ENCODE measurements around the gene RNF114. TPM values are rescaled to one million over a fixed set of nuclear protein-coding genes. Genes with fewer than 3 reads are reported as not detected.

Gene RNF114
- polyA plus RNA-seq, 1 donor from 2014 or later: 109 TPM

DNA sequence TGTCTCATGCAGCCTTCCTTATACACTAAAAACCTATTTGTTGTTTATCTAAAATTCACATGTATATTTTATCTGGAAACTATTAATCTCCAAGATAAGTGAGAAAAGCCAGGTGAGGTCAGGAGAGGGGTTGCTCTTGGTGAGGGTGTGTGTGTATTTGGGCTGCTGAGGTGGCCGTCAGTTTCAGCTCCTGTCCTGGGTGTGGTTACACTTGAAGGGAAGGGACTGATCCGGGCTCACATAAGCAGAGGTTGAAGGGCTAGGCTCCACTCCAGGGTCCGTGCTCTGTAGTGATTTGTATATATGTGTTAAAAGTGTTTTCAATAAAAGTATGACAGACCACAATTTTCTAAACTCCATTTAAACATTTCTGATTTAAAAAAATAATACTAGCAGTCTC, 33.0 kb downstream of the RNF114 start:
- H3K9me2 ChIP-seq (ENCODE audit: insufficient read depth, low read length): no peaks in the 10 kb centered on the region
- H3K27me3 ChIP-seq (ENCODE audit: insufficient read depth, low read depth, low read length): no peaks in the 10 kb centered on the region
- no peak overlapping the region for H3K4me3 ChIP-seq (ENCODE audit: low read length)
- no peak overlapping the region for H3K27ac ChIP-seq (ENCODE audit: low read length)
- no peaks in the 10 kb centered on the region for H3K79me2 ChIP-seq (replicated peaks; ENCODE audit: insufficient read depth, low read length)
- H3K4me2 ChIP-seq (ENCODE audit: low read length): no peak overlapping the region
- no peak overlapping the region for H3K9ac ChIP-seq (ENCODE audit: low read length)
- H2AFZ ChIP-seq (ENCODE audit: low read depth, low read length): no peak overlapping the region
- H3F3A ChIP-seq (ENCODE audit: insufficient read depth, low read length, poor library complexity, severe bottlenecking): no peaks in the 10 kb centered on the region
- no peaks in the 10 kb centered on the region for H3K9me3 ChIP-seq (ENCODE audit: low read length)
- no peaks in the 10 kb centered on the region for H4K20me1 ChIP-seq (ENCODE audit: insufficient read depth)
- TF ChIP-seq POLR2AphosphoS5 (IDR thresholded peaks at IDR 0.05) (no peak), TAF1 (IDR thresholded peaks at IDR 0.05; ENCODE audit: low read depth) (no peak), EZH2 (IDR thresholded peaks at IDR 0.05; ENCODE audit: borderline replicate concordance, insufficient read depth, low read length, poor library complexity, severe bottlenecking) (no peak), RAD21 (conservative IDR thresholded peaks at IDR 0.05) (no peak), MXI1 (conservative IDR thresholded peaks at IDR 0.05; ENCODE audit: poor library complexity, severe bottlenecking) (no peak), EP300 (conservative IDR thresholded peaks at IDR 0.05; ENCODE audit: poor library complexity, severe bottlenecking) (no peak), SMC3 (conservative IDR thresholded peaks at IDR 0.05; ENCODE audit: poor library complexity) (no peak)
- TF ChIP-seq, protein P1, sequence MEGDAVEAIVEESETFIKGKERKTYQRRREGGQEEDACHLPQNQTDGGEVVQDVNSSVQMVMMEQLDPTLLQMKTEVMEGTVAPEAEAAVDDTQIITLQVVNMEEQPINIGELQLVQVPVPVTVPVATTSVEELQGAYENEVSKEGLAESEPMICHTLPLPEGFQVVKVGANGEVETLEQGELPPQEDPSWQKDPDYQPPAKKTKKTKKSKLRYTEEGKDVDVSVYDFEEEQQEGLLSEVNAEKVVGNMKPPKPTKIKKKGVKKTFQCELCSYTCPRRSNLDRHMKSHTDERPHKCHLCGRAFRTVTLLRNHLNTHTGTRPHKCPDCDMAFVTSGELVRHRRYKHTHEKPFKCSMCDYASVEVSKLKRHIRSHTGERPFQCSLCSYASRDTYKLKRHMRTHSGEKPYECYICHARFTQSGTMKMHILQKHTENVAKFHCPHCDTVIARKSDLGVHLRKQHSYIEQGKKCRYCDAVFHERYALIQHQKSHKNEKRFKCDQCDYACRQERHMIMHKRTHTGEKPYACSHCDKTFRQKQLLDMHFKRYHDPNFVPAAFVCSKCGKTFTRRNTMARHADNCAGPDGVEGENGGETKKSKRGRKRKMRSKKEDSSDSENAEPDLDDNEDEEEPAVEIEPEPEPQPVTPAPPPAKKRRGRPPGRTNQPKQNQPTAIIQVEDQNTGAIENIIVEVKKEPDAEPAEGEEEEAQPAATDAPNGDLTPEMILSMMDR (IDR thresholded peaks at IDR 0.05; ENCODE audit: poor library complexity, severe bottlenecking): no peak
- TF ChIP-seq, protein P2, sequence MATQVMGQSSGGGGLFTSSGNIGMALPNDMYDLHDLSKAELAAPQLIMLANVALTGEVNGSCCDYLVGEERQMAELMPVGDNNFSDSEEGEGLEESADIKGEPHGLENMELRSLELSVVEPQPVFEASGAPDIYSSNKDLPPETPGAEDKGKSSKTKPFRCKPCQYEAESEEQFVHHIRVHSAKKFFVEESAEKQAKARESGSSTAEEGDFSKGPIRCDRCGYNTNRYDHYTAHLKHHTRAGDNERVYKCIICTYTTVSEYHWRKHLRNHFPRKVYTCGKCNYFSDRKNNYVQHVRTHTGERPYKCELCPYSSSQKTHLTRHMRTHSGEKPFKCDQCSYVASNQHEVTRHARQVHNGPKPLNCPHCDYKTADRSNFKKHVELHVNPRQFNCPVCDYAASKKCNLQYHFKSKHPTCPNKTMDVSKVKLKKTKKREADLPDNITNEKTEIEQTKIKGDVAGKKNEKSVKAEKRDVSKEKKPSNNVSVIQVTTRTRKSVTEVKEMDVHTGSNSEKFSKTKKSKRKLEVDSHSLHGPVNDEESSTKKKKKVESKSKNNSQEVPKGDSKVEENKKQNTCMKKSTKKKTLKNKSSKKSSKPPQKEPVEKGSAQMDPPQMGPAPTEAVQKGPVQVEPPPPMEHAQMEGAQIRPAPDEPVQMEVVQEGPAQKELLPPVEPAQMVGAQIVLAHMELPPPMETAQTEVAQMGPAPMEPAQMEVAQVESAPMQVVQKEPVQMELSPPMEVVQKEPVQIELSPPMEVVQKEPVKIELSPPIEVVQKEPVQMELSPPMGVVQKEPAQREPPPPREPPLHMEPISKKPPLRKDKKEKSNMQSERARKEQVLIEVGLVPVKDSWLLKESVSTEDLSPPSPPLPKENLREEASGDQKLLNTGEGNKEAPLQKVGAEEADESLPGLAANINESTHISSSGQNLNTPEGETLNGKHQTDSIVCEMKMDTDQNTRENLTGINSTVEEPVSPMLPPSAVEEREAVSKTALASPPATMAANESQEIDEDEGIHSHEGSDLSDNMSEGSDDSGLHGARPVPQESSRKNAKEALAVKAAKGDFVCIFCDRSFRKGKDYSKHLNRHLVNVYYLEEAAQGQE (IDR thresholded peaks at IDR 0.05; ENCODE audit: borderline replicate concordance): no peak
- H3K36me3 ChIP-seq (ENCODE audit: insufficient read depth, low read length): no peaks in the 10 kb centered on the region

DNA sequence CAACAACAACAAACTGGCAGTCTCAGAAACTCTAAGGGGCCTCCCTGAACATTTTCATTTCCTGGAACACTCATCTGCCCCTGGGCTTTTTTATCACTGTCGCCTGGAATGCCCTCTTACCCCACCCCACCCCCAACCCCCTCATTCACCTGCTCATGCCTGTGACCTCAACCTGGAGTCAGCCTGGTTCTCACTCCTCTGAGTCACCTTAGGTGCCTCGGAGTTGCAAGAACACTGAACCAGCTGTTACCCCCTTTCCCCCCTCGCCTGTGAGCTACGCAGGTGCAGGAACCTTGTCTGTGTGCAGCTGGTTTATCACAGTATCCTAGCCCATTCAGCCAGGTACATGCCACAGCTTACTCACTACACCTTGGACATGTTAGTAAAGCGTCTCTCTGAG, 33.7 kb downstream of the RNF114 start:
- Histone ChIP-seq H3K4me2 (ENCODE audit: low read length) (no peak overlapping the region), H3K36me3 (ENCODE audit: insufficient read depth, low read length) (no peaks in the 10 kb centered on the region), H3K9ac (ENCODE audit: low read length) (no peak overlapping the region), H3K27ac (ENCODE audit: low read length) (no peak overlapping the region), H3K79me2 (replicated peaks; ENCODE audit: insufficient read depth, low read length) (no peaks in the 10 kb centered on the region), H3F3A (ENCODE audit: insufficient read depth, low read length, poor library complexity, severe bottlenecking) (no peaks in the 10 kb centered on the region), H3K4me3 (ENCODE audit: low read length) (no peak overlapping the region), H3K27me3 (ENCODE audit: insufficient read depth, low read depth, low read length) (no peaks in the 10 kb centered on the region), H3K9me3 (ENCODE audit: low read length) (no peaks in the 10 kb centered on the region), H4K20me1 (ENCODE audit: insufficient read depth) (no peaks in the 10 kb centered on the region), H3K9me2 (ENCODE audit: insufficient read depth, low read length) (no peaks in the 10 kb centered on the region), H2AFZ (ENCODE audit: low read depth, low read length) (no peak overlapping the region)
- TF ChIP-seq SMC3 (conservative IDR thresholded peaks at IDR 0.05; ENCODE audit: poor library complexity): no peak

DNA sequence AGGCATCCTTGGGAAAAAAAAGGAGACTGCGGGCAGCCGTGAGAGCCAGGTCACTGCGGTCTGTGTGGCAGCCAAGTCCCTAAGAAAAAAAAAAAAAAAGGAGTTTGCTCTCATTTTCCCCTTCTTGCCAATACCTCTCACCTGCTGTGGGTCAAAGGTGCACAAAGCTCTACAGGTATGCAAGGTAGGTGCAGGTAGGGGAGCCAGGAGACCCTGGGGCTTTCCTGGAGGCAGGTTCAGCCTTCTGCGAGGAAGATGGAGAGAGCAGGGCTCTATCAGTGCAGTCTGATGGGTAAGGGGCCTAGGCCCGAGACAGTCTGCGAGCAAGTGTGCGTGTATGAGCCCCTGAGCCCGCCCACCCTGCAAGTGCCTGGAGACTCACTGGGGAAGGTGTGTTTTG, 34.3 kb downstream of the RNF114 start:
- Histone ChIP-seq H3F3A (ENCODE audit: insufficient read depth, low read length, poor library complexity, severe bottlenecking) (no peaks in the 10 kb centered on the region), H3K27me3 (ENCODE audit: insufficient read depth, low read depth, low read length) (no peaks in the 10 kb centered on the region)
- no peak for TF ChIP-seq TAF1 (IDR thresholded peaks at IDR 0.05; ENCODE audit: low read depth)
- TF ChIP-seq RAD21 (conservative IDR thresholded peaks at IDR 0.05): no peak
- no peak for TF ChIP-seq POLR2AphosphoS5 (IDR thresholded peaks at IDR 0.05)
- TF ChIP-seq, protein P2 (IDR thresholded peaks at IDR 0.05; ENCODE audit: borderline replicate concordance): no peak
- no peak for TF ChIP-seq EP300 (conservative IDR thresholded peaks at IDR 0.05; ENCODE audit: poor library complexity, severe bottlenecking)
- TF ChIP-seq EZH2 (IDR thresholded peaks at IDR 0.05; ENCODE audit: borderline replicate concordance, insufficient read depth, low read length, poor library complexity, severe bottlenecking): no peak
- TF ChIP-seq, protein P1 (IDR thresholded peaks at IDR 0.05; ENCODE audit: poor library complexity, severe bottlenecking): no peak
- TF ChIP-seq MXI1 (conservative IDR thresholded peaks at IDR 0.05; ENCODE audit: poor library complexity, severe bottlenecking): no peak
- TF ChIP-seq SMC3 (conservative IDR thresholded peaks at IDR 0.05; ENCODE audit: poor library complexity): no peak

More for the DNA sequence above, 34.3 kb downstream of the RNF114 start:
- Histone ChIP-seq H3K36me3 (ENCODE audit: insufficient read depth, low read length) (no peaks in the 10 kb centered on the region), H3K79me2 (replicated peaks; ENCODE audit: insufficient read depth, low read length) (no peaks in the 10 kb centered on the region), H3K4me3 (ENCODE audit: low read length) (no peak overlapping the region), H3K9me3 (ENCODE audit: low read length) (no peaks in the 10 kb centered on the region), H3K27ac (ENCODE audit: low read length) (no peak overlapping the region), H2AFZ (ENCODE audit: low read depth, low read length) (no peak overlapping the region), H3K4me2 (ENCODE audit: low read length) (no peak overlapping the region), H3K9me2 (ENCODE audit: insufficient read depth, low read length) (no peaks in the 10 kb centered on the region), H3K9ac (ENCODE audit: low read length) (no peak overlapping the region), H4K20me1 (ENCODE audit: insufficient read depth) (no peaks in the 10 kb centered on the region)
